Erythroblast (primary cell): Measurements from ENCODE around the gene CBX2.

Source experiments
- GATA1 ChIP-seq: IDR thresholded peaks from 2 replicates; pipeline ENCODE4 v1.6.1; 2011; ENCODE audit warnings: low read depth, mild to moderate bottlenecking, control low read depth, low read length, moderate library complexity
- POLR2A ChIP-seq: IDR thresholded peaks from 2 replicates; pipeline ENCODE4 v1.6.1; 2011; ENCODE audit warnings: mild to moderate bottlenecking, low read length

- TF ChIP-seq POLR2A, result no peak
- TF ChIP-seq GATA1, result no peak
Measured at GRCh38 chr17:79824234-79824633, 46.3 kb downstream of the CBX2 start.
